Measurements from ENCODE around the gene CRY2. TPM values are rescaled to one million over a fixed set of nuclear protein-coding genes. Genes with fewer than 3 reads are reported as not detected.

CRY2 gene
- total and polyA plus RNA-seq, 2 of the 13 experiments (the other 11 are each of a cell fraction or from before 2014, with no cell fraction given): 10.1 to 12.2 TPM

GRCh38 chr11:45804761-45805304, 42.4 kb upstream of the CRY2 start, which contains the start of gene SLC35C1 (continued):
- TF ChIP-seq ZHX1 (CRISPR knock-in tag; IDR thresholded peaks at IDR 0.05; ENCODE audit: low read depth): 0 out of 2 replicates have a peak, but pooled peaks have one; percentile 25
- no peak for TF ChIP-seq ZNF180 (CRISPR knock-in tag; IDR thresholded peaks at IDR 0.05; ENCODE audit: borderline replicate concordance, low read depth)
- no peak for TF ChIP-seq HDAC2 (CRISPR knock-in tag; IDR thresholded peaks at IDR 0.05)
- TF ChIP-seq ZBTB37 (CRISPR knock-in tag; IDR thresholded peaks at IDR 0.05): no peak
- TF ChIP-seq CAMTA2 (CRISPR knock-in tag; IDR thresholded peaks at IDR 0.05; ENCODE audit: borderline replicate concordance): no peak
- TF ChIP-seq ZNF205 (CRISPR knock-in tag; IDR thresholded peaks at IDR 0.05): no peak
- peak; percentile 57; the same call in 1 of the 2 replicates for TF ChIP-seq SIN3A (IDR thresholded peaks at IDR 0.05; ENCODE audit: borderline replicate concordance, low read depth, low read length)
- no peak for TF ChIP-seq ZBTB3 (CRISPR knock-in tag; IDR thresholded peaks at IDR 0.05; ENCODE audit: borderline replicate concordance, low read depth)
- TF ChIP-seq ZBTB39 (CRISPR knock-in tag; IDR thresholded peaks at IDR 0.05): no peak
- TF ChIP-seq ZNF430 (CRISPR knock-in tag; IDR thresholded peaks at IDR 0.05): no peak
- no peak for TF ChIP-seq ZNF317 (CRISPR knock-in tag; IDR thresholded peaks at IDR 0.05)
- peak; percentile 53 for TF ChIP-seq GABPA (IDR thresholded peaks at IDR 0.05; ENCODE audit: low read depth, low read length)
- peak; percentile 73 for TF ChIP-seq GABPA (CRISPR knock-in tag; IDR thresholded peaks at IDR 0.05; ENCODE audit: low read depth)
- TF ChIP-seq BCLAF1 (IDR thresholded peaks at IDR 0.05): no peak
- no peak for TF ChIP-seq PAX8 (CRISPR knock-in tag; IDR thresholded peaks at IDR 0.05; ENCODE audit: borderline replicate concordance)
- no peak for TF ChIP-seq NFATC3 (CRISPR knock-in tag; IDR thresholded peaks at IDR 0.05)
- TF ChIP-seq NR2F2 (IDR thresholded peaks at IDR 0.05; ENCODE audit: borderline replicate concordance, low read depth): no peak
- TF ChIP-seq SMARCE1 (IDR thresholded peaks at IDR 0.05; ENCODE audit: borderline replicate concordance): no peak
- TF ChIP-seq HMGA1 (CRISPR knock-in tag; conservative IDR thresholded peaks at IDR 0.05): no peak
- TF ChIP-seq TGIF2 (CRISPR knock-in tag; IDR thresholded peaks at IDR 0.05): 0 out of 2 replicates have a peak, but pooled peaks have one; percentile 38
- no peak for TF ChIP-seq RXRB (CRISPR knock-in tag; IDR thresholded peaks at IDR 0.05; ENCODE audit: borderline replicate concordance)
- TF ChIP-seq NKX3-1 (CRISPR knock-in tag; IDR thresholded peaks at IDR 0.05): no peak
- no peak for TF ChIP-seq ARHGAP35 (CRISPR knock-in tag; IDR thresholded peaks at IDR 0.05; ENCODE audit: borderline replicate concordance)

Measured in HepG2 (cell line).